OCI-LY7 (cell line): ENCODE measurements around the gene TOX3. TPM values are rescaled to one million over a fixed set of nuclear protein-coding genes. Genes with fewer than 3 reads are reported as not detected.

Experiments
- BruUV-seq: library from RNA; stranded (reverse); fragments of 400-500 nt; replicated peaks from 2 replicates; lab custom pipeline; 2021; lab: Mats Ljungman, UMichigan
- CTCF ChIA-PET: fragments of 300-600 bp; sonication (Branson Sonifier 250); formaldehyde crosslinking; loops from one replicate; lab custom pipeline; 2022; ENCODE audit warnings: antibody characterized with exemption; ENCODE audit not compliant: unreplicated experiment; lab: Charles Lee
- POLR2A ChIA-PET: fragments of 300-600 bp; sonication (Branson Sonifier 250); formaldehyde crosslinking; loops from one replicate; lab custom pipeline; 2022; ENCODE audit warnings: antibody characterized with exemption; lab: Charles Lee
- DNase-seq: peaks from one replicate; pipeline ENCODE4 v3.0.0-alpha.2; 2015; ENCODE audit warnings: low spot score
- H2AFZ ChIP-seq: fragments of 200-600 bp; sonication (generic), shearing (Covaris generic); 2 replicates; pipeline ENCODE4 v1.6.1; 2014; ENCODE audit warnings: mild to moderate bottlenecking, antibody characterized with exemption, low read length, moderate library complexity
- H3K27ac ChIP-seq: fragments of 200-600 bp; sonication (generic); 2 replicates; pipeline ENCODE4 v1.5.1; 2014; ENCODE audit warnings: mixed run types, low read depth, mild to moderate bottlenecking, moderate library complexity, low read length, inconsistent platforms; ENCODE audit not compliant: poor library complexity, severe bottlenecking
- H3K36me3 ChIP-seq: fragments of 200-600 bp; sonication (generic); 2 replicates; pipeline ENCODE4 v1.6.1; 2014; ENCODE audit warnings: mild to moderate bottlenecking, antibody characterized with exemption, low read length, moderate library complexity, mixed read lengths; ENCODE audit not compliant: insufficient read depth
- H3K4me1 ChIP-seq: fragments of 200-600 bp; sonication (generic); 2 replicates; pipeline ENCODE4 v1.5.1; 2014; ENCODE audit warnings: mild to moderate bottlenecking, low read length; ENCODE audit not compliant: insufficient read depth, poor library complexity, severe bottlenecking
- H3K4me2 ChIP-seq: fragments of 200-600 bp; sonication (generic); 2 replicates; pipeline ENCODE4 v1.6.1; 2014; ENCODE audit warnings: mild to moderate bottlenecking, low read length
- H3K4me3 ChIP-seq: fragments of 200-600 bp; sonication (generic); 2 replicates; pipeline ENCODE4 v1.5.1; 2014; ENCODE audit warnings: mild to moderate bottlenecking, low read depth, low read length; ENCODE audit not compliant: poor library complexity, severe bottlenecking
- H3K79me2 ChIP-seq: fragments of 200-600 bp; sonication (generic); 2 replicates; pipeline ENCODE4 v1.6.1; 2016; ENCODE audit warnings: low read depth, mild to moderate bottlenecking, low read length, moderate library complexity, mixed read lengths; ENCODE audit not compliant: insufficient read depth
- H3K9me2 ChIP-seq: fragments of 200-600 bp; sonication (generic); 2 replicates; pipeline ENCODE4 v1.6.1; 2016; ENCODE audit warnings: mild to moderate bottlenecking, low read length, mixed read lengths; ENCODE audit not compliant: insufficient read depth
- H3K9me3 ChIP-seq: fragments of 200-600 bp; sonication (generic); 2 replicates; pipeline ENCODE4 v1.6.1; 2014; ENCODE audit warnings: mild to moderate bottlenecking, mixed run types, low read length, mixed read lengths
- H4K20me1 ChIP-seq: fragments of 200-600 bp; sonication (generic); 2 replicates; pipeline ENCODE4 v1.6.1; 2014; ENCODE audit warnings: mild to moderate bottlenecking, antibody characterized with exemption, low read length, moderate library complexity, mixed read lengths; ENCODE audit not compliant: insufficient read depth
- CTCF ChIP-seq: fragments of 200-600 bp; sonication (generic); conservative IDR thresholded peaks from 2 replicates; pipeline ENCODE4 v1.5.1; 2014; ENCODE audit warnings: mild to moderate bottlenecking, antibody characterized with exemption, low read length, moderate library complexity, mixed read lengths
- EZH2phosphoT487 ChIP-seq: fragments of 200-600 bp; sonication (generic); IDR thresholded peaks from 2 replicates; pipeline ENCODE4 v1.6.1; 2018; ENCODE audit warnings: low read depth, borderline replicate concordance, mild to moderate bottlenecking, mixed run types, antibody characterized with exemption, low read length, moderate library complexity, mixed read lengths
- intact Hi-C: fragments of 100-400 bp; cut with micrococcal nuclease; formaldehyde crosslinking; loops from one replicate; pipeline ENCODE4 v1.10.0; 2022; ENCODE audit not compliant: unreplicated experiment
- total RNA-seq, 2 experiments: library from RNA; depleted of rRNA in 1 of 2; stranded (reverse); fragments of >200 nt in 1 of 2; shearing (Covaris generic) in 1 of 2; gene quantifications; 2 replicates each; pipeline ENCODE4 v1.2.3, GENCODE V29; 2014 to 2022

The TOX3 gene
- total RNA-seq, 2 experiments from 2014 or later, result not detected

- Histone ChIP-seq H3K4me1 (no peaks in the 10 kb centered on the region), H3K4me3 (no peak overlapping the region), H3K9me2 (no peaks in the 10 kb centered on the region), H3K36me3 (no peaks in the 10 kb centered on the region), H4K20me1 (no peaks in the 10 kb centered on the region), H3K79me2 (no peaks in the 10 kb centered on the region), H3K4me2 (no peak overlapping the region), H2AFZ (no peak overlapping the region), H3K9me3 (no peaks in the 10 kb centered on the region), H3K27ac (no peak overlapping the region)
- ChIA-PET POLR2A (no interaction called here), CTCF (no interaction called here)
- intact Hi-C loops, result no loop called here
- TF ChIP-seq EZH2phosphoT487 (no peak), CTCF (no peak)
- no TSS peak for BruUV-seq
- no peak for DNase-seq
These were observed 54.1 kb downstream of the TOX3 start for GRCh38 chr16:52492789-52493357.

GRCh38 chr16:52491216-52491615, 55.7 kb downstream of the TOX3 start:
- H3K9me3 ChIP-seq, result no peaks in the 10 kb centered on the region
- intact Hi-C loops, result no loop called here
- no peak overlapping the region for H3K27ac ChIP-seq
- no peak overlapping the region for H2AFZ ChIP-seq
- H3K36me3 ChIP-seq, result no peaks in the 10 kb centered on the region
- H3K79me2 ChIP-seq, result no peaks in the 10 kb centered on the region
- H3K4me1 ChIP-seq, result no peaks in the 10 kb centered on the region
- no TSS peak for BruUV-seq
- no peak for TF ChIP-seq EZH2phosphoT487
- no peak for TF ChIP-seq CTCF
- H3K9me2 ChIP-seq, result no peaks in the 10 kb centered on the region
- ChIA-PET POLR2A (interaction anchor here (1.0 kb wide), 1 partner anchor 27 kb away, joined by 3 read pairs; no protein-coding TSS in a partner anchor), CTCF (no interaction called here)
- no peak overlapping the region for H3K4me3 ChIP-seq
- no peak for DNase-seq
- no peak overlapping the region for H3K4me2 ChIP-seq
- H4K20me1 ChIP-seq, result no peaks in the 10 kb centered on the region

- CTCF ChIA-PET, result no interaction called here
- intact Hi-C loops, result no loop called here
These were observed 57.0 kb downstream of the TOX3 start for GRCh38 chr16:52489894-52490293.

More at GRCh38 chr16:52489894-52490293, 57.0 kb downstream of the TOX3 start:
- TF ChIP-seq EZH2phosphoT487, result no peak
- H2AFZ ChIP-seq, result no peak overlapping the region
- H3K4me2 ChIP-seq, result no peak overlapping the region
- no peaks in the 10 kb centered on the region for H4K20me1 ChIP-seq
- DNase-seq, result no peak
- no peaks in the 10 kb centered on the region for H3K36me3 ChIP-seq
- no peaks in the 10 kb centered on the region for H3K9me2 ChIP-seq
- H3K4me3 ChIP-seq, result no peak overlapping the region
- H3K27ac ChIP-seq, result no peak overlapping the region
- no peaks in the 10 kb centered on the region for H3K79me2 ChIP-seq
- POLR2A ChIA-PET, result no interaction called here
- H3K9me3 ChIP-seq, result no peaks in the 10 kb centered on the region
- BruUV-seq, result no TSS peak
- H3K4me1 ChIP-seq, result no peaks in the 10 kb centered on the region
